Measurements from ENCODE around the gene EMC6.

DNA sequence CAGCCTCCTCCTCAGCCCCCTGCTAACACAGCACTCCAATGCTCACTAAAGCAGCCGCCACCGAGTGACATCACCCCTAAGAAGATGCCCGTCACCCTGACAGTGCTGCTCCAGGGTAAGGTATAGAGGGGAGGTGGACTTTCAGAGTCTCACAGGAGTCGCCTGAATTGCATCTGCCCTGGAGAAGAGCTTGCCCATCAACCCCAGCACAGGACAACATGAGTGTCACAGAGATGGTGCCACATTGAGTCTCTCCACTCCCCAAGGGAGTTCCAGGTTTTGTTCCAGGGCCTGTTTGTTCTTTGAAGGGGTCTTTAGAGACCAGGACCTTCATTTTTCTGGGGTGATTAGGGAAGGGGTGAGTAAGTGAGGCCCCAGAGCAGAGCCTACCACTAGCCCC is 29.5 kb downstream of the EMC6 start:
- TF ChIP-seq CTCF (IDR thresholded peaks at IDR 0.05) (no peak), POLR2A (IDR thresholded peaks at IDR 0.05) (no peak)
